K562 (cell line): ENCODE data around the gene DNAJC11. TPM values are rescaled to one million over a fixed set of nuclear protein-coding genes. Genes with fewer than 3 reads are reported as not detected.

Experiments
- ATAC-seq: fragments of 200-7000 bp; cut with Tn5 transposase; 3 replicates; pipeline ENCODE4 v1.9.1; 2020; ENCODE audit warnings: moderate library complexity
- BruUV-seq: library from RNA; stranded (reverse); fragments of 400-500 nt; replicated peaks from 2 replicates; lab custom pipeline; 2021; lab: Mats Ljungman, UMichigan
- CTCF ChIA-PET: fragments of 300-600 bp; formaldehyde crosslinking; extraction: SDS; loops from one replicate; lab custom pipeline; 2021; ENCODE audit warnings: low intra/inter-chr PET ratio; lab: Yijun Ruan, JAX
- POLR2A ChIA-PET: fragments of 300-600, 350-650 bp; sonication (Branson Sonifier 250); formaldehyde crosslinking; extraction: SDS; loops from one replicate; lab custom pipeline; 2021; ENCODE audit warnings: antibody characterized with exemption, inconsistent platforms; lab: Yijun Ruan, JAX
- DNase-seq, 4 experiments: peaks; one replicate each; pipeline versions ENCODE4 v3.0.0 to v3.0.0-alpha.2; 2011 to 2018; ENCODE audit warnings: low spot score in 3 of 4, mixed read lengths in 3 of 4; ENCODE audit errors: extremely low read depth in 1 of 4
- FAIRE-seq: peaks from 2 replicates; lab custom pipeline; 2011; peaks lifted over from hg19 to GRCh38; lab: Jason Lieb, UNC
- H2AFZ ChIP-seq: 2 replicates; pipeline ENCODE4 v1.6.0; 2011; ENCODE audit warnings: low read depth, low read length, control low read depth, inconsistent platforms
- H3K27ac ChIP-seq: fragments of 200-600 bp; 3 replicates; pipeline ENCODE4 v1.8.0; 2011; ENCODE audit warnings: low read depth, mild to moderate bottlenecking, control low read depth, inconsistent platforms, low read length, moderate library complexity, mixed read lengths; ENCODE audit errors: extremely low read depth
- H3K27me3 ChIP-seq, 2 experiments: fragments of 300-600 bp in 1 of 2; 2 replicates in 1 of 2; 3 replicates in 1 of 2; pipeline versions ENCODE4 v1.6.0 to v1.8.0; 2011; ENCODE audit warnings: inconsistent platforms in 2 of 2, low read length in 2 of 2, mild to moderate bottlenecking in 1 of 2, mixed read lengths in 1 of 2, moderate library complexity in 1 of 2; ENCODE audit not compliant: control insufficient read depth in 2 of 2, insufficient read depth in 2 of 2
- H3K36me3 ChIP-seq: fragments of 300-600 bp; 3 replicates; pipeline ENCODE4 v1.8.0; 2011; ENCODE audit warnings: mild to moderate bottlenecking, low read length, inconsistent platforms; ENCODE audit not compliant: control insufficient read depth, insufficient read depth
- H3K4me1 ChIP-seq, 2 experiments: fragments of 200-600 bp in 1 of 2; replicated peaks in 1 of 2; 2 replicates in 1 of 2; 3 replicates in 1 of 2; pipeline versions ENCODE4 v1.5.1 to v1.8.0; 2011; ENCODE audit warnings: inconsistent platforms in 2 of 2, low read length in 2 of 2, mild to moderate bottlenecking in 1 of 2, mixed read lengths in 1 of 2, moderate library complexity in 1 of 2; ENCODE audit not compliant: control insufficient read depth in 2 of 2, insufficient read depth in 2 of 2
- H3K4me2 ChIP-seq: 2 replicates; pipeline ENCODE4 v1.6.1; 2011; ENCODE audit warnings: low read length, control low read depth, inconsistent platforms, mixed read lengths; ENCODE audit not compliant: insufficient read depth
- H3K4me3 ChIP-seq: fragments of 200-600 bp; sonication (generic), shearing (Covaris generic); 2 replicates; pipeline ENCODE4 v1.5.1; 2016; ENCODE audit warnings: control low read depth, inconsistent platforms
- H3K79me2 ChIP-seq: fragments of 200-600 bp; 3 replicates; pipeline ENCODE4 v1.8.0; 2011; ENCODE audit warnings: low read length, inconsistent platforms; ENCODE audit not compliant: control insufficient read depth, insufficient read depth
- H3K9ac ChIP-seq, 2 experiments: 2 replicates each; pipeline versions ENCODE4 v1.6.0 to v1.6.1; 2011; ENCODE audit warnings: low read depth in 2 of 2, low read length in 2 of 2, control low read depth in 1 of 2, inconsistent platforms in 1 of 2, mild to moderate bottlenecking in 1 of 2, mixed read lengths in 1 of 2; ENCODE audit not compliant: insufficient read depth in 1 of 2
- H3K9me1 ChIP-seq: one replicate; pipeline ENCODE4 v1.6.0; 2011; ENCODE audit warnings: inconsistent platforms, mild to moderate bottlenecking, low read length, moderate library complexity; ENCODE audit not compliant: control insufficient read depth, insufficient read depth
- H3K9me3 ChIP-seq: replicated peaks from 2 replicates; pipeline ENCODE4 v1.5.1; 2011; ENCODE audit warnings: low read depth, low read length, inconsistent platforms; ENCODE audit not compliant: control insufficient read depth, insufficient read depth
- H4K20me1 ChIP-seq: replicated peaks from 2 replicates; pipeline ENCODE4 v1.6.1; 2011; ENCODE audit warnings: low read length, inconsistent platforms, mixed read lengths; ENCODE audit not compliant: control insufficient read depth, insufficient read depth
- DEAF1 ChIP-seq: fragments of 450-650 bp; formaldehyde crosslinking; IDR thresholded peaks from 2 replicates; pipeline ENCODE4 v1.4.0; 2020; ENCODE audit warnings: mild to moderate bottlenecking, moderate library complexity
- JUND ChIP-seq, 2 experiments: IDR thresholded peaks; 2 replicates in 1 of 2; 3 replicates in 1 of 2; pipeline ENCODE4 v1.6.1; 2011; ENCODE audit warnings: borderline replicate concordance in 2 of 2, low read depth in 2 of 2, low read length in 2 of 2, improper control_type of control experiment in 1 of 2, missing biosample characterization in 1 of 2, missing genetic modification characterization in 1 of 2, missing genetic modification reagents in 1 of 2
- PYGO2 ChIP-seq: fragments of 450-650 bp; IDR thresholded peaks from 2 replicates; pipeline ENCODE4 v1.6.1; 2016; ENCODE audit warnings: mild to moderate bottlenecking, missing genetic modification characterization, moderate library complexity, missing compliant biosample characterization
- REST ChIP-seq, 2 experiments: fragments of 450-650 bp; formaldehyde crosslinking in 1 of 2; IDR thresholded peaks; 2 replicates each; pipeline versions ENCODE4 v1.4.0 to v1.6.1; 2014 to 2020; ENCODE audit warnings: mild to moderate bottlenecking in 2 of 2, borderline replicate concordance in 1 of 2, low read depth in 1 of 2
- VEZF1 ChIP-seq: fragments of 200-800 bp; sonication (Bioruptor generic); IDR thresholded peaks from 2 replicates; pipeline ENCODE4 v1.6.1; 2017; ENCODE audit warnings: missing genetic modification characterization, missing compliant biosample characterization
- WGBS: fragments of 100-300 bp; shearing (Covaris generic); methylation state at CpG from one replicate; pipeline ENCODE4 v1.1.6; 2016; ENCODE audit warnings: low coverage, mixed read lengths; ENCODE audit not compliant: insufficient coverage; ENCODE audit errors: missing lambda C conversion rate; 5-methylcytosine and 5-hydroxymethylcytosine counted together
- in situ Hi-C: fragments of 300-500 bp; cut with MboI; formaldehyde crosslinking; loops from 4 replicates; pipeline ENCODE4 v1.15.0; 2018; ENCODE audit warnings: inconsistent platforms, mixed read lengths
- intact Hi-C: fragments of 100-400 bp; cut with micrococcal nuclease; formaldehyde crosslinking; loops from 2 replicates; pipeline ENCODE4 v1.14.2; 2022
- polyA plus RNA-seq, 8 experiments: library from polyadenylated mRNA; depleted of rRNA in 4 of 8; stranded (reverse) in 5 of 8; unstranded in 3 of 8; fragments of >200 nt; fragmentation: Nextera tagmentation in 2 of 8; fragmentation: Illumina TruSeq in 1 of 8; extraction: Ambion mirVana in 2 of 8; extraction: Trizol in 1 of 8; gene quantifications; 2 replicates each; pipeline versions ENCODE4 v1.2.1 to v1.2.3, GENCODE V29; 2011 to 2014; ENCODE audit warnings: inconsistent platforms in 1 of 8, missing spikeins in 1 of 8
- total RNA-seq, 7 experiments: library from RNA; depleted of rRNA in 6 of 7; stranded (reverse); fragments of >200 nt in 6 of 7; fragmentation: Illumina TruSeq in 2 of 7; extraction: Trizol in 2 of 7; gene quantifications; 2 replicates each; pipeline versions ENCODE4 v1.2.1 to v1.2.3, GENCODE V29; 2011 to 2021; ENCODE audit warnings: low replicate concordance in 1 of 7

The DNAJC11 gene
- total and polyA plus RNA-seq, 9 of the 15 experiments (the other 6 are each of a cell fraction or from before 2014, with no cell fraction given) = 14.1 to 123 (median 76.6) TPM

- TF ChIP-seq VEZF1 (no peak), PYGO2 (tag) (no peak)
Measured at GRCh38 chr1:6648556-6648955, 53.1 kb downstream of the DNAJC11 start (continued).

GRCh38 chr1:6646499-6647148 is 55.0 kb downstream of the DNAJC11 start:
- H3K4me3 ChIP-seq = no peak overlapping the region
- H3K4me1 ChIP-seq = no peaks in the 10 kb centered on the region; a peak in 1 of 5 replicates
- WGBS = 78% methylated on average over 10 of the region's 10 CpGs
- POLR2A ChIA-PET = interaction anchor here (0.6 to 2.2 kb wide), 6 partner anchors 12 to 46 kb away, joined by 3 to 6 read pairs (median 3); no protein-coding TSS in a partner anchor
- in situ Hi-C loops = no loop called here
- intact Hi-C loops = loop anchor here (1.0 kb wide), 1 partner anchor 160 kb away; no protein-coding TSS in a partner anchor
- H3K27me3 ChIP-seq = no peaks in the 10 kb centered on the region
- H3K9me3 ChIP-seq = no peaks in the 10 kb centered on the region
- no peak overlapping the region for H3K9ac ChIP-seq
- H3K4me2 ChIP-seq = no peak overlapping the region
- DNase-seq = peak; percentile 51 to 59 (median 56)
- CTCF ChIA-PET = interaction anchor here (0.6 to 2.4 kb wide), 5 partner anchors 157 to 395 kb away, joined by 3 to 31 read pairs (median 4); no protein-coding TSS in a partner anchor
- H3K9me1 ChIP-seq = peaks cover 2% of the 10 kb centered on the region
- TSS peak; percentile 30 for BruUV-seq
- FAIRE-seq = peak; percentile 85
- H3K36me3 ChIP-seq = peaks cover 79% of the 10 kb centered on the region
- ATAC-seq = peak; percentile 83
- no peak overlapping the region for H3K27ac ChIP-seq
- H3K79me2 ChIP-seq = no peaks in the 10 kb centered on the region
- no peak overlapping the region for H2AFZ ChIP-seq
- H4K20me1 ChIP-seq = 0 out of 2 replicates have a peak, but pooled peaks cover 4% of the 10 kb centered on the region
- TF ChIP-seq JUND (IDR thresholded peaks at IDR 0.05; ENCODE audit: borderline replicate concordance, low read depth, low read length) = peak; percentile 18; the same call in 1 of the 2 replicates
- TF ChIP-seq JUND (tag; IDR thresholded peaks at IDR 0.05; ENCODE audit: borderline replicate concordance, low read depth, low read length) = no peak
- peak; percentile 63; the same call in 1 of the 2 replicates for TF ChIP-seq DEAF1
- peak; percentile 48; the same call in 1 of the 2 replicates for TF ChIP-seq REST (IDR thresholded peaks at IDR 0.05; ENCODE audit: borderline replicate concordance)
- TF ChIP-seq REST (CRISPR knock-in tag; IDR thresholded peaks at IDR 0.05; ENCODE audit: low read depth) = no peak
